ENCODE measurements around the gene SIRPA. TPM values are rescaled to one million over a fixed set of nuclear protein-coding genes. Genes with fewer than 3 reads are reported as not detected.

SIRPA gene
- polyA plus RNA-seq, 1 donor from 2014 or later: 8.0 TPM

- TF ChIP-seq SMC3 (conservative IDR thresholded peaks at IDR 0.05; ENCODE audit: poor library complexity) (no peak), REST (IDR thresholded peaks at IDR 0.05; ENCODE audit: borderline replicate concordance) (no peak)
- Histone ChIP-seq H2AFZ (ENCODE audit: low read depth, low read length) (no peak overlapping the region), H3K79me2 (replicated peaks; ENCODE audit: insufficient read depth, low read length) (no peaks in the 10 kb centered on the region), H3K36me3 (ENCODE audit: insufficient read depth, low read length) (no peaks in the 10 kb centered on the region), H3K4me3 (ENCODE audit: low read length) (no peak overlapping the region), H3F3A (ENCODE audit: insufficient read depth, low read length, poor library complexity, severe bottlenecking) (no peaks in the 10 kb centered on the region), H3K9me3 (ENCODE audit: low read length) (no peaks in the 10 kb centered on the region), H3K27ac (ENCODE audit: low read length) (no peak overlapping the region), H3K9ac (ENCODE audit: low read length) (no peak overlapping the region), H3K9me2 (ENCODE audit: insufficient read depth, low read length) (no peaks in the 10 kb centered on the region), H3K27me3 (ENCODE audit: insufficient read depth, low read depth, low read length) (no peaks in the 10 kb centered on the region), H4K20me1 (ENCODE audit: insufficient read depth) (no peaks in the 10 kb centered on the region), H3K4me2 (ENCODE audit: low read length) (no peak overlapping the region)
Measured at GRCh38 chr20:1907586-1907985, 12.4 kb downstream of the SIRPA start.

GRCh38 chr20:1908191-1908590 lies 13.0 kb downstream of the SIRPA start:
- Histone ChIP-seq H4K20me1 (ENCODE audit: insufficient read depth) (no peaks in the 10 kb centered on the region), H3K9me2 (ENCODE audit: insufficient read depth, low read length) (no peaks in the 10 kb centered on the region), H3K27me3 (ENCODE audit: insufficient read depth, low read depth, low read length) (no peaks in the 10 kb centered on the region), H3K9ac (ENCODE audit: low read length) (no peak overlapping the region), H2AFZ (ENCODE audit: low read depth, low read length) (no peak overlapping the region), H3K36me3 (ENCODE audit: insufficient read depth, low read length) (no peaks in the 10 kb centered on the region), H3K27ac (ENCODE audit: low read length) (no peak overlapping the region), H3F3A (ENCODE audit: insufficient read depth, low read length, poor library complexity, severe bottlenecking) (no peaks in the 10 kb centered on the region), H3K4me3 (ENCODE audit: low read length) (no peak overlapping the region), H3K4me2 (ENCODE audit: low read length) (no peak overlapping the region), H3K79me2 (replicated peaks; ENCODE audit: insufficient read depth, low read length) (no peaks in the 10 kb centered on the region), H3K9me3 (ENCODE audit: low read length) (no peaks in the 10 kb centered on the region)
- TF ChIP-seq SMC3 (conservative IDR thresholded peaks at IDR 0.05; ENCODE audit: poor library complexity): no peak
- TF ChIP-seq EZH2 (IDR thresholded peaks at IDR 0.05; ENCODE audit: borderline replicate concordance, insufficient read depth, low read length, poor library complexity, severe bottlenecking): no peak
- TF ChIP-seq POLR2AphosphoS5 (IDR thresholded peaks at IDR 0.05): no peak
- no peak for TF ChIP-seq TAF1 (IDR thresholded peaks at IDR 0.05; ENCODE audit: low read depth)
- TF ChIP-seq CTCF (IDR thresholded peaks at IDR 0.05; ENCODE audit: poor library complexity, severe bottlenecking): no peak
- TF ChIP-seq RAD21 (conservative IDR thresholded peaks at IDR 0.05): no peak
- TF ChIP-seq MXI1 (conservative IDR thresholded peaks at IDR 0.05; ENCODE audit: poor library complexity, severe bottlenecking): no peak
- no peak for TF ChIP-seq REST (IDR thresholded peaks at IDR 0.05; ENCODE audit: borderline replicate concordance)
- no peak for TF ChIP-seq EP300 (conservative IDR thresholded peaks at IDR 0.05; ENCODE audit: poor library complexity, severe bottlenecking)

All from neural cell (in vitro differentiated cells).